Measurements from ENCODE around the gene RAB3C.

- TF ChIP-seq, protein P1, sequence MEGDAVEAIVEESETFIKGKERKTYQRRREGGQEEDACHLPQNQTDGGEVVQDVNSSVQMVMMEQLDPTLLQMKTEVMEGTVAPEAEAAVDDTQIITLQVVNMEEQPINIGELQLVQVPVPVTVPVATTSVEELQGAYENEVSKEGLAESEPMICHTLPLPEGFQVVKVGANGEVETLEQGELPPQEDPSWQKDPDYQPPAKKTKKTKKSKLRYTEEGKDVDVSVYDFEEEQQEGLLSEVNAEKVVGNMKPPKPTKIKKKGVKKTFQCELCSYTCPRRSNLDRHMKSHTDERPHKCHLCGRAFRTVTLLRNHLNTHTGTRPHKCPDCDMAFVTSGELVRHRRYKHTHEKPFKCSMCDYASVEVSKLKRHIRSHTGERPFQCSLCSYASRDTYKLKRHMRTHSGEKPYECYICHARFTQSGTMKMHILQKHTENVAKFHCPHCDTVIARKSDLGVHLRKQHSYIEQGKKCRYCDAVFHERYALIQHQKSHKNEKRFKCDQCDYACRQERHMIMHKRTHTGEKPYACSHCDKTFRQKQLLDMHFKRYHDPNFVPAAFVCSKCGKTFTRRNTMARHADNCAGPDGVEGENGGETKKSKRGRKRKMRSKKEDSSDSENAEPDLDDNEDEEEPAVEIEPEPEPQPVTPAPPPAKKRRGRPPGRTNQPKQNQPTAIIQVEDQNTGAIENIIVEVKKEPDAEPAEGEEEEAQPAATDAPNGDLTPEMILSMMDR (IDR thresholded peaks at IDR 0.05): no peak
- no peak for TF ChIP-seq POLR2A (IDR thresholded peaks at IDR 0.05)
Measured at GRCh38 chr5:58793888-58794657, 211.2 kb downstream of the RAB3C start.
